Fibroblast of villous mesenchyme (primary cell): Measurements from ENCODE around the gene SPTA1. TPM values are rescaled to one million over a fixed set of nuclear protein-coding genes. Genes with fewer than 3 reads are reported as not detected.
A peak's percentile ranks its signal among the peaks of the same experiment; 100 is the strongest.

Source experiments
- DNase-seq: peaks from one replicate; pipeline ENCODE4 v3.0.0-alpha.2; 2010; ENCODE audit warnings: low read depth
- H3K4me3 ChIP-seq: 2 replicates; pipeline ENCODE4 v1.5.1; 2011; ENCODE audit warnings: low read depth, mild to moderate bottlenecking, low read length
- total RNA-seq: library from RNA; depleted of rRNA; stranded (reverse); fragments of >200 nt; gene quantifications from 2 replicates; pipeline ENCODE4 v1.2.3, GENCODE V29; 2012
- TF ChIP-seq, protein P1 (sequence below): IDR thresholded peaks from 2 replicates; pipeline ENCODE4 v1.5.1; 2012; ENCODE audit warnings: low read depth, mild to moderate bottlenecking, low read length; ENCODE audit not compliant: insufficient read depth

SPTA1 gene
- total RNA-seq, result not detected in 2 replicates

DNA sequence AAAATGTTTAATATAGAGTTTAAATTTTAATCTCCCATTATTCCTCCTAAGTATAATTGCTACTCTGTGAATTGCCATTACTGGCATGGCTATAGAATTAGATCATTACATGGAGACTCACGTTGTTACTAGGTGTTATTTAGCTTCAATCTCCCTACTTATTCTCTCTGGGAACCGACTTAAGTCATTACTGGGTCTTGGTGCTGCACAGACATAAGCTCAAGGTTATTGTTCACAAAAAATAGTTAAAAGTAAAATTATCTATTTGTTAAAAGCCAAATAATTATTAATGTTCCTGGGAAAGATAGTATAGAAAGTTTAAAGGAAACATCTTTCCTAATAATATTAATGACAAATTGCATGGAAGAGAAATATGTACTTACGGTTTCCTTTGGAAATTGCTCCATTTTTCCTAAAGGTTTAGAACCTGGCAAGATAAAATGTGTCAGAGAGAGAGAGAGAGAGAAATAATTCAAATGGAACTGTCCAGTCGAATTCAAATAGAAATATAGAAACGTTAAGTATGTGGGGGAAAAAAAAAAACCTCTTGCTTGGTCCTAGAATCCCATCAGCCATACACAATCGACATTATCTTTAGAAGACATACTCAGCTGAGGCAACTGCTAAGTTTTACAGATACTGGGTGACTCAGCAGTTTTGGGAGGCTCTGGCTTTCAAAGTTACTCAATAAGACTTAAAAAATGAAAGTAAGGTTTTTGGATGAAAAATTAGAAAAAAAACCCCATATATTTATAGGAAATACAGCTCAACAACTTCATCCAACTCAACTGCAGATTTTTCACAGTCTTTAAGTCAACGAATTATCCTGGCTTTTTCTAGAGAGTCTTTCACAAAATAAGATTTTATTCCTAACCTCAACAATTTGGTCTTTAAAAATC, at the start of gene SPTA1:
TSS of gene SPTA1 (minus strand) at position 605 of the 899 bp plus-strand sequence. CDS start at position 407, 198 bp downstream.
- no peak within 1 kb of the TSS for H3K4me3 ChIP-seq
- peak; percentile 40 for DNase-seq
- TF ChIP-seq, protein P1, sequence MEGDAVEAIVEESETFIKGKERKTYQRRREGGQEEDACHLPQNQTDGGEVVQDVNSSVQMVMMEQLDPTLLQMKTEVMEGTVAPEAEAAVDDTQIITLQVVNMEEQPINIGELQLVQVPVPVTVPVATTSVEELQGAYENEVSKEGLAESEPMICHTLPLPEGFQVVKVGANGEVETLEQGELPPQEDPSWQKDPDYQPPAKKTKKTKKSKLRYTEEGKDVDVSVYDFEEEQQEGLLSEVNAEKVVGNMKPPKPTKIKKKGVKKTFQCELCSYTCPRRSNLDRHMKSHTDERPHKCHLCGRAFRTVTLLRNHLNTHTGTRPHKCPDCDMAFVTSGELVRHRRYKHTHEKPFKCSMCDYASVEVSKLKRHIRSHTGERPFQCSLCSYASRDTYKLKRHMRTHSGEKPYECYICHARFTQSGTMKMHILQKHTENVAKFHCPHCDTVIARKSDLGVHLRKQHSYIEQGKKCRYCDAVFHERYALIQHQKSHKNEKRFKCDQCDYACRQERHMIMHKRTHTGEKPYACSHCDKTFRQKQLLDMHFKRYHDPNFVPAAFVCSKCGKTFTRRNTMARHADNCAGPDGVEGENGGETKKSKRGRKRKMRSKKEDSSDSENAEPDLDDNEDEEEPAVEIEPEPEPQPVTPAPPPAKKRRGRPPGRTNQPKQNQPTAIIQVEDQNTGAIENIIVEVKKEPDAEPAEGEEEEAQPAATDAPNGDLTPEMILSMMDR, result no peak

DNA sequence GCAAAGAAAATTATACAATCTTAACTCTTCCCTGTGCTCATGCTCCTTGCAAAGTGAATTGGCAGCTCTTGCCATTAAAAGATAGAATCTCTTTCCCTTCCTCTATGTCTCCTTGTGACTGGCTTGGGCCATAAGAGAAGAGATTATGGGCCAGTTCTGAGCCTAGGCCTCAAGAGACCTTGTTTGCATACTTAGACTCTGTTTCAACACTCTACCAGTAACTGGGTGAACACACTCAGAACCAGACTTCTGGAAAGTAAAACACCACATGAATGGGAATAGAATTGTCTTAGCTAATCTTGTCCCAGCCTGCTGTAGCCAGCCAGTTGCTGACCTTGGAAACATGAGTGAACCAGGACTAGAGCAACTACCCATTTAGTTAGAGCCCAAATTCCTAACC, 49.3 kb upstream of the SPTA1 start:
- no peak for DNase-seq
- H3K4me3 ChIP-seq, result no peak overlapping the region
- TF ChIP-seq, protein P1, result no peak

DNA sequence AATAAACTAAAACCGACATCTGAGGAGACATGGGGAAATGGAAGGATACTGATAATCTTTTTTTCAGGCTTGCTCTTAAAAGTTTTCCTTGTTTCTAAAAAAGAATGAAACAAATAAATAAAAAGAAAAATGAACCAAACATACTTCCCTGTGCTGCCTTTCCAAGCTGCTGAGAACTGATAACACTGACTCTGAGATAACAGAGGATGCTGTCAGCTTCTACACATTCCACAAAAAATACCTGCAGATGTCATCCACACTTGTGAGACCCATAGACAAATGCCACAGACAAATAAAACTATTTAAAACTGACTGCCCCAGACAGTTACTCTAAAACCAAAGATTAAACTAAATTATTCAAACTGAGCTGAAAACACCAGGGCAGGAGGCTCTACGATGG, 46.0 kb upstream of the SPTA1 start:
- H3K4me3 ChIP-seq, result no peak overlapping the region
- no peak for DNase-seq
- TF ChIP-seq, protein P1, result no peak

DNA sequence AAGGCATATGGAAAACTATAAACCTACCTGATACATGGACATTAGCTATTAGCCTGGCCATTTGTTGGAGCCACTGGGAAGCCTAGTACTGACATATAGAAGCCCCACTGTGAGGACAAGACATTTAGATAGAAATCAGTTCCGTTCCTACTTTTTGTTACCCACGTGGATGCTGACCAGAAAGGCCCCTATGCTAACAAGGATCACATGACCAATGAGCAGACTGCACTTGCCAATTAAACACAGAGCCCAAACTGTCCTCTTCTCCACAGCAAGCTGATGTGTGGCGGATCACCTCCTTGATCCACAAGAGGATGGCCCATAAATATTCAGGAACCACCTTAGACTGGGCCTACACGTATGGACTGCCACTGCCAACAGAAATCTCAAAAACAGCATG, 45.2 kb upstream of the SPTA1 start:
- DNase-seq, result no peak
- TF ChIP-seq, protein P1, result no peak

DNA sequence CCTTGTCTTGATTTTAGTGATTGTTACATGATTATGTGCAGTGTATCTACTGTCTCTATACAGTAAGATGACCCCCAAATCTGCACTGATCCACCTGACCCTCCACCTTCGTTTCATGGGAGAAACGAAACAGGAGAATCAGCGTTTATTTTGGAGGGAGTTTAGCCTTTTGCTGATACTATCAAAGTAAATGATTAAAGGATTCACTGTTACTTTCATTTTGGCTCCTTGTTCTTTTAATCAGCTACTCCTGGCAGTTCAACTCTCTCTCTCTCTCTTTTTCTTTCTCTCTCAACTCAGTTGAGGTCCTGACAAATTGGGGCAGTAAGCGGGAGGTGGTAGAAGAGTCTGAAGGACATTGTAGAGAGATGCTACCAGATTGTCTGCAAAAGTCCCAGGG, 43.9 kb upstream of the SPTA1 start:
- no peak for DNase-seq
- no peak overlapping the region for H3K4me3 ChIP-seq
- TF ChIP-seq, protein P1, result no peak

More for the DNA sequence above, 45.2 kb upstream of the SPTA1 start:
- no peak overlapping the region for H3K4me3 ChIP-seq

DNA sequence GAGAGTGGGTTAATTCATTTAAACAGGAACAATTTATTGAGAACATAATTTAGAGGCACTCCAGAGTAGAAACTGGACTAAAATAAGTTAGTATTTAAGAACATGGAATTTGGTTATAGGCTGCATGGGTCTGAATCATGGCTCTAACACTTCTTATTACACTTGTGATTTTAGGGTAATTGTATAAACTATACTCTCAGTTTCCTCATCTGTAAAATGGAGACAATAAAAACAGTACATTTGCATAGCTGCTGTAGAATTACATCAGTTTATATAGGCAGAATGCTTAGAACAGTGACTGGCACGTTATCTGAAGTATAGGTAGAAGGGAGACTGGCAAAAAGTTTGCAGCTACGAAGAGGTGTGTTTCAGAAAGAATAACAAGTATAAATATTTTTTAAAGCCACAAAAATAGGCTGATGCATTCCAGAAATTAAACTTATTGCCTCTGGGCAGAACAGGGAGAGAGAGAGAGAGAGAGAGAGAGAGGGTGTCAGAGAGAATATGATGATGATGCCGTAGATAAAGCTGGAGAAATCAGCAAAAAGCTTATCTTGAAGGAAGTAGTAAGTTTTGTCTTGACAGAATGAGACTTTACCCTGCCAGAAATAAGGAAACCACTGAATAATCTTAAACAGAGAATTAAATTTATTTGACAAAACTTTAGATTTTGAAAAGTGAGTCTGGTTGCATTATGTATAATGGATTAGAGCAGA, 42.2 kb upstream of the SPTA1 start:
- no peak overlapping the region for H3K4me3 ChIP-seq
- TF ChIP-seq, protein P1, result no peak
- no peak for DNase-seq
